ENCODE measurements around the gene ATG13.

The ATG13 gene

DNA sequence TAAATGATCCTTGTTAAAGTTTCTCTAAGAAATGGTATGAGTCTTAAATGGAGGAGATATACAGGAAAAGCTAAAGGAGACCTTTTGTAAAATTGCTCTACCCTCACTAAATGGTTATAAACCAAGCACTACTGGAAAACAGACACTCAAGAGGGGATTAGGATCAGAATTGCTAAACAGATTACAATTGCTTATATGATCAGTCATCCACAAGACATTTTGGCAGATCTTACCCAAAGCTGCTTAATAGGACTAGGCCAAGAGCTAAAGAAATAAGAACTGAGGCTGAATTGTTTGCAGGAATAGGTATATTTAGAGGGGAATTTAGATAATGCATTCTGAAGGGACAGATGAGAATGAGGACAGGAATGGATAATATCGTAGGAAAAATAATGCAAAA lies 9.8 kb upstream of the ATG13 start:
- no peak for DNase-seq (ENCODE audit: low read depth in 2 of 2)

DNA sequence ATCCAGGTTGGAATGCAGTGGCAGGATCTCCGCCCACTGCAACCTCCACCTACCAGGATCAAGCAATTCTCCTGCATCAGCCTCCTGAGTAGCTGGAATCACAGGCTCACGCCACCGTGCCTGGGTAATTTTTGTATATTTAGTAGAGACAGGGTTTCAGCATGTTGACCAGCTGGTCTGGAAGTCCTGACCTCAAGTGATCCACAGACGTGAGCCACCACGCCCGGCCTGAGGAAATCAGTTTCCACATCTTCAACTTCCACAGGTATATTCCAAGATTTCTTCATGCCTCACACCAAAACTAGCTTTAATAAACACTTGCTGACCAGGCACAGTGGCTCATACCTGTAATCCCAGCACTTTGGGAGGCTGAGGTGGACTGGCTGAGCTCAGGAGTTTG lies 8.0 kb upstream of the ATG13 start:
- no peak for DNase-seq (ENCODE audit: low read depth in 2 of 2)

DNA sequence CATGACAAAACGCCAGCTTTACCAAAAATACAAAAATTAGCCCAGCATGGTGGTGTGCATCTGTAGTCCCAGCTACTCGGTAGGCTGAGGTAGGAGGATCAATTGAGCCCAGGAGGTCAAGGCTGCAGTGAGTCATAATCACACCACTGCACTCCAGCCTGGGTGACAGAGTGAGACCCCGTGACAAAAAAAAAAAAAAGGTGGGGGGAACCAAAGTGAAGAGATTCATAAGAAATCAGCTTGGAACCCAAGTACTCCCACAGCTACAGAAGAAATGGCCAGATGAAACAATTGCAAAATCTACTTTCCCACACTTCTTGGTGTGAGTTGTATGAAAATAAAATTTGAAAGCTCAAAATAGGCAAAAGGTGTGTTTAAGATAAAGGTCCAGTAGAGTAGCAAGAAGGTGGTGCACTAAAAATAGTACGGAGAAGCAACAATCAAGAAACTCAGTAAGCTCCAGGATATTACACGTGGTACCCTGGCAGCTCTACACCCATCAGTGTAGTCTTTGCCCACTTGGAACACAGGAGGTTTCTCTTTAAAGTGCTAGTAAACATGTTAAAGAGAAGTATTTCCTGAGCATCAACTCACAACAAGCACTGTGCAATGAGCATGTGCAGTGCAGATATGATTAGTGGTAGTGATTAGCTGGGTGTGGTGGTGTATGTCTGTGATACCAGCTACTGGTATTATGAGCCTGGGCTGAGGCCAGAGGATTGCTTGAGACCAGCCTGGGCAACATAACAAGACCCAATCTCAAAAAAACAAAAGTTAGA lies 5.6 kb upstream of the ATG13 start:
- DNase-seq (ENCODE audit: low read depth in 2 of 2), result no peak

DNA sequence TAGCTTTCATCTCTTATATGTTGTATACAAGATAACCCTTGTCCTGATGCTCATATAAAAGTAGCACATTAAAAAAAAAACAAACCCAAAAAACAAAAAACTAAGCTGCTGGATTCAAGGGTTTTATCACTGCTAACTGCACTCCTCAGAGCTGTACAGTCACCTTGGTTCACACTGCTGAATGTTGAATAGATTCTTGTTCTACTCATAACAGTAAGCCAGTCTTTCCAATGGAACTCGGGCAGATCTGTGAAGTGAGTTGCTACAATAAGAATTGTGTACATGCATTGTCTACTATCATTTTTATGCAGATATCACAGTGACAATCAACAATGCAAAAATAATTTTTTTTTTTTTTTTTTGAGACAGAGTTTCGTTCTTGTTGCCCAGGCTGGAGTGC lies 5.0 kb upstream of the ATG13 start:
- no peak for DNase-seq (ENCODE audit: low read depth in 2 of 2)

DNA sequence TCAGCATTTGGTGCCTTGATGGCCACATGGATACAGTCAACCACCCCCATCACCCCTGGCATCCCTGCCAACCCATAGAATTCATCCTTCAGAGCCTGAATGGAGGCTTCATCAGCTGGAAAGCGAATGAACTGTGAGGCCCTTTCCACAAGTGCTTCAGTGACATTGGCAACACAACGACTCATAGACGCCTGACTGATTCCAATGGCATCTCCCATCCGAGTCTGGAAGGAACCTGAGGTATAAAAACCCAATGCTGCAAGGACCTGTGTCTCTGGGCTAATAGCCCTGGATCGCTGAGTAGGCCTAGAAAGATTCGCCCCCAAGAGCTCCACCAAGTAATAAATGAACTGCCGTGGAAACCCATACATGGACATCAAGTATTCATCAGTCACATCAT lies 1.6 kb upstream of the ATG13 start:
- DNase-seq (ENCODE audit: low read depth in 2 of 2), result no peak

DNA sequence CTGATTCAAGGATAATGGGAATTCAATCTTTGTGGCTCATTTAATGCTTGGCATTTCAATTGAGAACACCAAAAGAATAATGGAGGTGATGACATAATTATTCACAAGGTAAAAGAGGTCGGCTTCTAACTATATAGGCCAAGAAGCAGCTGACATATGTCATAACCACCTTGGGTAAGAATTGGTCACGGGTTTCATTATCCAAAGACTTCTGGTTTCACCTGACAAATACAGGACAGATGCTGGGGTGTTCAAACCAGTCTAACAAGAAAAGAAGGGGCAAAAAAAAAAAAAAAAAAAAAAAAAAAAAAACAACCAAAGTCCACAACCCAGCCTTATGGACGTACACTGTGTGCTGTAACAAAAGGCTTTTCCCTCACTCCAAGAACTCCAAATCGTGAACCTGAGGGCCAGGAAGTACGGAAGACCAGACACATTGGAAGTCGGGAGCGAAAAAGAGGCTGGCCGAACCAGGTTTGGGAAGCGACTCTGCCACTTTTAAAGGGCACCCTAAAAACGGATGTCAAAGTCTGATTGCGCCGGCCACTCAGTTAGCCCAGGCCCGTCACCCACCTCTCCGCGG lies 711 bp upstream of the ATG13 start:
- DNase-seq (ENCODE audit: low read depth in 2 of 2), result no peak

DNA sequence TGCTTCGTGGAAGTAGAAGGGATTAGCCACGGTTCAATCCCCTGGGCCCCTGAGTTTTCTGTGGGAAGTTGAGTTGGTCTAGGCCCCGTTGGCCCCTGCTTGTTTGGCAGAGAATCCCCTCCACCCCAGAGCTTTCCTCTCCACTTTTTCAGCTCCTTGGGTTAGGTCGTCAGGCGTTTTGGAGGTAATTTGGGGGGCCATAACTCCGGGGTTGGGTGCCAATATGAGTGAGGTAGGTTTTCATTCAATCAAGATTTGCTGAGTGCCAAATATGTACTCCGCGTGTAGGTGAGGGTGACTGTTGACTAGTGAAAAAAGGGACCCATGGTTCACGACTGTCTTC lies 590 bp downstream of the ATG13 start:
- no peak for DNase-seq (ENCODE audit: low read depth in 2 of 2)

DNA sequence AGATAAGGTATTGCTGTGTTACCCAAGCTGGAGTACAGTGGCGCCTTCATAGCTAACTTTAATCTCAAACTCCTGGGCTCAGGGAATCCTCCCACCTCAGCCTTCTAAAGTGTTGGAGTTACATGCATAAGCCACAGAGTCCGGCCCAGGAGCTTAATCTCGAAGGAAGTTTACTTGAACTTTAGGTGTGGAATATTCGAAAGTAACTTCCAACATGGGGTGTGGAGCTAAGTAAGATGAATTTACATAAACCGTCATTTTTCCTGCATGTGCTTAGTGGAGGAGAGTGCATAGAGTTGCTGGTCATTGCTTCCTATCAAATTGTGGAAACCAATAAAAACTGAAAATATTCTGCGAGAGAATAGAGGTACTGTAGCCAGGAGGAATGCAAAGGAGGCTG lies 1.5 kb downstream of the ATG13 start:
- DNase-seq (ENCODE audit: low read depth in 2 of 2), result no peak

DNA sequence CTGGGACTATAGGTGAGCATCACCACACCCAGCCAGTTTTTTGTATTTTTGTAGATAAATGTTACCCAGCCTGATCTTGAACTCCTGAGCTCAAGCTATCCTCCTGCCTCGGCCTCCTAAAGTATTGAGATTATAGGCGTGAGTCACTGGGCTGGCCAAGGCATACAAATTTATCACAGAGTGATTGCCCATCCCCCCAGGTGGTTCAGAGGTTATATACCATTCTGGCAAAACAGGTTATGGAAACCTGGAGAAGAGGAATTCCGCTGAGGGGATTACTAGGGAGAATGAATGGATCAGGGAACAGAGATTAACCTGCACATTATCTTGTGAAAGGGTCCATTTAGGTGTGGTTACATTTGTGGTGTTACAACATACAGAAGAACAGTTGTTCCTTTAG lies 8.1 kb downstream of the ATG13 start:
- no peak for DNase-seq (ENCODE audit: low read depth in 2 of 2)

DNA sequence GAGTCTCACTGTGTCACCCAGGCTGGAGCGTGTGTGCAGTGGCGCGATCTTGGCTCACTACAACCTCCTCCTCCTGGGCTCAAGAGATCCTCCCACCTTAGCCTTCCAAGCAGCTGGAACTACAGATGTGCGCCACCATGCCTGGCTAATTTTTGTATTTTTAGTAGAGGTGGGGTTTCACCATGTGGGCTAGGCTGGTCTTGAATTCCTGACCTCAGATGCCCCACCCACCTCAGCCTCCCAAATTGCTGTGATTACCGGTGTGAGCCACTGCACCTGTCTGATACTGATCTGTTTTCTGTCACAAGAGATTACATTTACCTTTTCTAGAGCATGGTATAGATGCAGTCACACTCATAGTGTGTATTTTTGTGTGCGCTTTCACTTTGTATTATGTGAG lies 11.6 kb downstream of the ATG13 start:
- DNase-seq (ENCODE audit: low read depth in 2 of 2), result no peak

DNA sequence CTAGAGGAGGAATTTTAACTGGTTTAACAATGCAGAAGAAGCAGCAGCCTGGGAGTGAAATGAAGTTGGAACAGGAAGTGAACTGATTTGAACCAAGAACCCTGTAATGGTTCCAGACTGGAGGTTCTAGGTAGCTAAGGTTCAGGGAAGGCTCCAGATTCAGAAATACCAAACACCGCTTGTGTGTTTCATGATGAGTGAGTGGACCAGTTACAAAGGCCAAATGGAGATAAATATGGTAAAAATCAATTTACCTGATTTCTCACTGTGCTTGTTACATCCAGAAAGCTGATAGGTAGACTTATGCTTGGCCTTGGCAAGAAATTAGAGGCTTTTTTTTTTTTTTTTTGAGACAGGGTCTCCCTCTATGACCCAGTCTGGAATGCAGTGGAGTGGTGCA lies 12.9 kb downstream of the ATG13 start:
- no peak for DNase-seq (ENCODE audit: low read depth in 2 of 2)

DNA sequence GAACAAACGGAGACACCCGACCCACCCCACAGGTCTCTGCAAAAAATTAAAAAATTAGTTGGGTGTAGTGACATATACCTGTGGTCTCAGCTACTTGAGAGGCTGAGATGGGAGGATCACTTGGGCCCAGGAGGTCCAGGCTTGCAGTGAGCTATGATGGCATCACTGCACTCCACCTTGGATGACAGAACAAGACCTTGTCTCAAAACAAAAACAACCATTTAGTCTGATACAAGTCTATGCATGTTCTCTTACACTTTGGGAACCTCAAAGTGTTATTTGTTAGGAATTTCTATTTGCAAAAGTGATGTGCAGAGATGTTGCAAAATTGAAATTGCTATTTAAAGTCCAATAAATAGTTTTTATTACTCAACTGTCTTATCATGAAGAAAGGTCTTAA lies 14.3 kb downstream of the ATG13 start:
- no peak for DNase-seq (ENCODE audit: low read depth in 2 of 2)

DNA sequence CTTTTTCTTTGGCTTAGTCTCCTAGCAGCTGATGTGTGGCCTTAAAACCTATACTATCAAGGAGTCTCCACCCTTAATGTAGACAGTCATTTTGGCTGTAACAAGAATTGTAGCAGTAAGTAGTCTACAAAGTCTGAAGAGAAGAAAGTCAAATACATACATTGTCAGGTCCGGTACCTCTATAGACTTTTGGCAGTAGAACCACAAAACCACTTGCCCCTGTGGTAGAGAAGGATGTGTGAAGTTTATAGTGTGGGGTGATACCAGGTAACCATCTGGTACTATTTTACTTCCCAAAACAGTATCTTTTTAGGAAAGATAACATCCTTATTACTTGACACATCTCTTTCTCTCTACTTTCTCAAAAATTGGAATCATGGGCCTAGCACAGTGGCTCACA lies 15.1 kb downstream of the ATG13 start:
- DNase-seq (ENCODE audit: low read depth in 2 of 2), result no peak

DNA sequence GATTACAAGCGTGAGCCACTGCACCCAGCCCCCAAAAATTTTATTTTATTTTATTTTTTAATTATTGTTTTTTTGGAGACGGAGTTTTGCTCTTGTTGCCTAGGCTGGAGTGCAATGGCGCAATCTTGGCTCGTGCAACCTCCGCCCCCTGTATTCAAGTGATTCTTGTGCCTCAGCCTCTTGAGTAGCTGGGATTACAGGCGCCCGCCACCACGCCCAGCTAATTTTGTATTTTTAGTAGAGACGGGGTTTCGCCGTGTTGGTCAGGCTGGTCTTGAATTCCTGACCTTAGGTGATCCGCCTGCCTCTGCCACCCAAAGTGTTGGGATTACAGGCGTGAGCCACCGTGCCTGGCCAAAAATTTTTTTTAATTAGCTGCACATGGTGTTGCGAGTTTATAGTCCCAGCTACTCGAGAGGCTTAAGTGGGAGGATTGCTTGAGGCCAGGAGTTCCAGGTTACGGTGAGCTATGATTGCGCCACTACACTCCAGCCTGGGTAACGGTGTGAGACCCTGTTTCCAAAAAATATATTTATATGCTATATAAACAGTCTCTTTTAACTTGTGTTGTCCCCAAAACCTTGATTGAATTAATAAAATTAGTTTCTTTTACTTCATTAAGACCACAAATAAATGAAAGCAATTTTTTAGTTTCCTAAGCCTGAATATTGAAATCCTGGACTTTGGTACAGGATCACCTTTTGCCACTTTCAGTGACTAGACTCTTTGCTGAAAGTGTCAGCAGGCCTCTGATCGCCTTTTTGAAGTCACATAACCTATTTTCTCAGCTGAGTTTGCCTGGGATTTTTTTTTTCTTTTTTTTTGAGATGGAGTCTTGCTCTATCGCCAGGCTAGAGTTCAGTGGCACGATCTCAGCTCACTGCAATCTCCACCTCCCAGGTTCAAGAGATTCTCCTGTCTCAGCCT lies 16.2 kb downstream of the ATG13 start:
- DNase-seq (ENCODE audit: low read depth in 2 of 2), result no peak

DNA sequence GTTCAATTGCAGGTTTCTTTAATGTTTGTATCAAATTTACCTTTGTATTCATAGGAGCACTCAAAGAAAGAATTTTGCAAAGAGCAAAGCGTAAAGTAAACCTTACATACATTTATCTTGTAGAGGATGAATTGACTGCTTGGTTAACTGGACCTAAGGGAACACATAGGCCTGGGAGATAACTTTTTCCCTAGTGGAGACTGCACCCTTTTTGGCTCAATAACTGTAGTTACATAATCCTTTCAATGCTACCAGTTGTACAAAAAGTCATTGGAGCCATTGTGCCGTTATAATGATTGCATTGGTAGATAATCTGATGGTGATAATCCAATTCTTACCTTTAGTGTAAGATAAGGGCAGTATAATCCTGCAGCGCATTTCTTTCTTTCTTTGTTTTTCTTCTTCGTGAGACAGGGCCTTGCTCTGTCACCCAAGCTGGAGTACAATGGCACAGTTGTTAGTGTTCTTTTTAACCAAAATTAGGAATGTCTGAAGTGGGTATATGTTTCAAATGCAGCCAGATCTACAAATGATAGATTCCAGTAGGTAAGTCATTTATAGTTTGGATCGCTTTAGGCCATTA lies 18.3 kb downstream of the ATG13 start:
- no peak for DNase-seq (ENCODE audit: low read depth in 2 of 2)

DNA sequence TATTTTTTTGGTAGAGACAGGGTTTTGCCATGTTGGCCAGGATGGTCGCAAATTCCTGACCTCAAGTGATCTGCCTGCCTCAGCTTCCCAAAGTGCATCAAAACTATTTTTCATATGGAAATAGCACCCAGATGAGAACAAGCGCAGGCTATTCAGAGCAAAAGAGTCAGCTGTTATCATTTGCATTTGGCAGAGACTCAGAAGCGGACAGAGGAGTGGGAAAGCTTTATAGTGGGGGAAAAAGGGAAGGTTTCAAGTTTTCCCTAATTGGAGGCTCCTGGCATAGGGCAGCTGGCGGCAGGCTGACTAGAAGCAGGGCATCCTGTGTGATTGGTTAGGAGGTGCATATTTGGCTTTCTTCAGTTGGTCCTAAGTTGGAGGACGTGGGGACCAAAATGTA lies 20.2 kb downstream of the ATG13 start:
- no peak for DNase-seq (ENCODE audit: low read depth in 2 of 2)

DNA sequence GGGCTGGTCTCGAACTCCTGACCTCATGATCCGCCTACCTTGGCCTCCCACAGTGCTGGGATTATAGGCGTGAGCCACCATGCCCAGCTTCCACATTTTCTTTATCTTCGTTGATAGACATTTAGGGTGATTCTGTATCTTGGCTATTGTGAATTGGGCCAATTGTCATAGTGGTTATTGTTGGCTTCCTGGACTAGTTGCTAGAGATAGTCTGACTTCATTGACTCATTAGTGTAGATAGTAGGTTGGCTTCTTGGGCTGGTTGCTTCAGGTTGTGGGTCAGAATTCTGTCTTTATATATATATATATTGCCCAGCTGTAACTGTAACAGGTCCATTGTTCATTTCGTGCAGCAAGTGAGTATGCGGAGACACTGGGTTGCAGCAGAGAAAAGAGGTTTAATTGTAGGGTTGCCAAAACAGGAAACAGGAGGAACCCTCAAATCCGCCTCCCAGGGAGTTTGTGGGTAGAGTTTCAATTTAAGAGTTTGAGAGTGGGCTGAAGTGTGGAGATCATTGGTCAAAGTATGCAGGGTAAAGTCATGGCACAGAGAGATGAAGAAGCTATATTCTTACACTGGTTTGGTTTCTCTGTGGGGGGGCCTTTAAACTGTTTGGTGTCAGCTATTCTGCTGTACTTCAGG lies 22.0 kb downstream of the ATG13 start:
- DNase-seq (ENCODE audit: low read depth in 2 of 2), result no peak

DNA sequence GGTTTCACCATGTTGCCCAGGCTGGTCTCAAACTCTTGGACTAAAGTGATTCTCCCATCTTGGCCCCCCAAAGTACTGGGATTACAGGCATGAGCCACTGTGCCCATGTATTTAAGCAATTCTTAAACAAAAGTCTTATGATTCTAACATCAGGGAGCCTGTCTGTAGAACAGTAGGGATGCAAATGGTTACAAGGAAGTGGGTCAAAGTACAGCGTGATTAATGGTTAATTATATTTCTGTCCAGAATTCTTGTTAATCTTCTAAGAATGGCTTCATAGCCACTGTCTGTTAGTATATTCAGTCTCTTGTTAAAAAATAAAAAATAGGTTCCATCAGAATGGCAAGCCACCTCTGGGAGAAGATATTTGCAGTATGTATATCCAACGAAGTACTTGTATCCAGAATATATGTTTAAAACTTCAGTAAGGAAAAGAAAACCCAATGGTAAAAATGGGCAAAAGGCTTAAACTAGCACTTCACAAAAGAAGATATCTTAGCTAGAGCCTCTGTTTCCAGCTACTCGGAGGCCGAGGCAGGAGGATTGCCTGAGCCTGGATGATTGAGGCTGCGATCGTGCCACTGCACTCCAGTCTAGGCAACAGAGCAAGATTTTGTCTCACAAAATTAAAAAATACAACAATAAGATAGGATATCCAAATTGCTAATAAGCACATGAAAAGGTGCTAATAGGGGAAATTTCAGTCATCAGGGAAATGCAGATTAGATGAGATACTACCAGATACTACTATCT lies 22.9 kb downstream of the ATG13 start:
- no peak for DNase-seq (ENCODE audit: low read depth in 2 of 2)

DNA sequence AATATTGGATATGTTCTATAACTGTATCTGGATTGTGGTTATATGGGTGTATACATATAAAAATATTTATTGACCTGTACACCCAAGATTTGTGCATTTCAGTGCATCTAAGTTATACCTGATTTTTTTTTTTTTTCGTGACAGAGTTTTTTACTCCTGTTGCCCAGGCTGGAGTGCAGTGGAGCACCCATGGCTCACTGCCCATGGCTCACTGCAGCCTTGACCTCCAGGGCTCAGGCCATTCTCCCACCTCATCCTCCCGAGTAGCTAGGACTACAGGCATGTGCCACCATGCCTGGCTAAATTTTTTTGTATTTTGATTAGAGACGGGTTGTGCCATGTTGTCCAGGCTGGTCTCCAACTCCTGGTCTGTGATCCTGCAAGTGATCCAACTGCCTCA lies 24.3 kb downstream of the ATG13 start:
- no peak for DNase-seq (ENCODE audit: low read depth in 2 of 2)

DNA sequence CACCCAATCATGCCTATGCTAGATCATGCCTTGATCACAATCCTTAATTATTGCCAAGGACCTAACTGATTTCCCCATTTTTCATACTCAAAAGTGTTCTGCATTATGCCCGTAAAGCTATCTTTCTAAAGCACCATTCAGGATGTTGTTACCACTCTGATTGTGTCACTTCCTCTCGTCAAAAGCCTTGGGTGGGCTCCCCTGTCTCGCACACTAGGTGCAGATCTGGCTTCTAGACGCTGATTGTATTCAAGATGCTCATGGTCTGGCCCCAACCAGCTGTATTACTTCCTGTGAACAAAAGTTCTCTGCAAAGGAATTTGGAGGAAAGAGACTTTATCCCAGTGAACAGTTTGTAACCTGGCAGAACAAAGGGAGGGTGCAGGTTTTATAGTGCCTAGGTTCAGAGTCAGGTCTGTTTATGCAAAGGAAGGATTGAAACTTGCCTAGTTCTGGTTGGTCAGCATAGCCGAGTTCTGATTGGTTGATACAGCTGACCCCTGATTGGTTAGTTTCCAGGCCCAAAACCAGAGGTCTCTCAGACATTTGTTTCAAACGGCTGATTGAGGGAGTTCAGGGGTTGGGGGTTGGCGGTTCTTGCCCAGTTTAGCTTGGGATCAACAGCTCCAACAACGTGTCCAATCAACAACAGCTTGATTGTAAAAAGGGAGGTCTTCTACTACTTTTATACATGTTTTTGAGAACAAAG lies 25.4 kb downstream of the ATG13 start:
- no peak for DNase-seq (ENCODE audit: low read depth in 2 of 2)

DNA sequence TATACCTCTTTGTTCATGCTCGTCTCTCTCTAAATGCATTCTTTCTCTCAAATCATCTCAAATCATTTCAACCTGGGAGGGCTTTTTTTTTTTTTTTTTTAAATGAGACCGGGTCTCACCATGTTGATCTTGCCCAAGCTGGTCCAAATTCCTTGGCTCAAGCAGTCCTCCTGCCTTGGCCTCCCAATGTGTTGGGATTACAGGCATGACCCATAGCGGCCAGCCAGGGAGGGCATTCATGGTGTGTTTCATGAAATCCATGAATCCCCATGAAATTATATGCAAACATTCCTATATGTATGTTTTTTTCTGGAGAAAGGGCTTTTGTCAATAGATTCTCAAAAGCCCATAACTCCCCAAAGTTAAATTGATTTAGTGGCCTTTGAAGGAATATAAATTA lies 26.2 kb downstream of the ATG13 start:
- DNase-seq (ENCODE audit: low read depth in 2 of 2), result no peak

All from stimulated activated CD4-positive, alpha-beta T cell treated with anti-CD3 and anti-CD28 coated beads, Interleukin-1b, Interleukin-23, amount 100 ng/mL, for 4 hours (primary cell).